Measurements from ENCODE around the gene CADM1.

DNA sequence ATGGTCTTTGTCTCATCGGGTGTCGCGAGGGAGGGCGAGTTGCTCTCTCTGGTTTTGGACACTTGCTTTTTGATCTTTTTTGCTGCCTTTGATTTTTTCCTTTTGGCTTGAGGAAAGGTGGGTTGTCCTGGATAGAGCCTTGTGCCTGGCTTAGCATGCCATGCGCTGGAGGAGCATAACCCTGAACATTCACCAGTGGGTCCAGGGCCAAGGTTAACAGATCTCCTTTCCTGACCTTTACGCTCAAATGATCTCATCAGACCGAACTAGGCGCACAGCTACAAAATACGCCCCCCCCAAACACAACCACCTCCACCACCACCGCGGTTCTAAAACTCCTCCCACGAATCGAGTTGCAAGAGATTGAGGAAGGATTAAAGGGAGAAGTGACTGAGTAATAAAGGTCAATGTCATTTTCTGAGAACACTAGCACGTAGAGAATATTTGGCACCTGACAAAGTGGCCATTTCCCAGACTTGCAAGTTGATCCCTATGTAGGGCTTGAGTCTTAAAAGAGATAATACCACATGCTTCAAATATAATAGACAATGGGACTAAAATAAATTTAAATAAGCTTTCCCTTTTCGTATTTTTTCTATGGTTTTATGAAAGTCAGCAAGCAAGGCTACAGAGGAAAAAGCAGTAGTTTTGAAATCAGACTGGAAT is 48.7 kb upstream of the CADM1 start:
- TF ChIP-seq EZH2 (IDR thresholded peaks at IDR 0.05): no peak
- no peak for TF ChIP-seq POLR2AphosphoS5 (IDR thresholded peaks at IDR 0.05; ENCODE audit: borderline replicate concordance, low read depth, low read length)

All from SK-N-MC (cell line).